ENCODE measurements around the gene NEMP1.
"Not testable (repeated sequence)": the region's sequence is repeated elsewhere in the genome, so short reads cannot be mapped to it uniquely, and the experiment has no call there.

Gene NEMP1

GRCh38 chr12:57019983-57020719, 58.4 kb downstream of the NEMP1 start:
- Histone ChIP-seq H4K20me1 (ENCODE audit: insufficient read depth, low read length, poor library complexity, severe bottlenecking) (no peaks in the 10 kb centered on the region), H2AFZ (ENCODE audit: low read length) (no peak overlapping the region), H3K4me3 (ENCODE audit: low read length, poor library complexity, severe bottlenecking) (no peak overlapping the region), H3K9me3 (ENCODE audit: insufficient read depth, low read depth, low read length) (no peaks in the 10 kb centered on the region), H3K9ac (ENCODE audit: low read depth, low read length, poor library complexity, severe bottlenecking) (no peak overlapping the region), H3K27me3 (ENCODE audit: insufficient read depth, low read length, poor library complexity, severe bottlenecking) (no peaks in the 10 kb centered on the region), H3K4me1 (ENCODE audit: insufficient read depth, low read length, poor library complexity, severe bottlenecking) (peaks cover 3% of the 10 kb centered on the region), H3F3A (ENCODE audit: low read depth) (no peaks in the 10 kb centered on the region), H3K4me2 (ENCODE audit: low read depth, low read length, poor library complexity, severe bottlenecking) (no peak overlapping the region), H3K79me2 (ENCODE audit: insufficient read depth, low read length) (no peaks in the 10 kb centered on the region), H3K9me2 (replicated peaks; ENCODE audit: low read depth, low read length) (no peaks in the 10 kb centered on the region), H3K36me3 (ENCODE audit: insufficient read depth, low read length) (no peaks in the 10 kb centered on the region)
- TF ChIP-seq CTCF (conservative IDR thresholded peaks at IDR 0.05; ENCODE audit: low read length) (no peak), EZH2phosphoT487 (IDR thresholded peaks at IDR 0.05; ENCODE audit: borderline replicate concordance) (no peak)

- Histone ChIP-seq H4K20me1 (ENCODE audit: insufficient read depth, low read length, poor library complexity, severe bottlenecking) (no peaks in the 10 kb centered on the region), H3K79me2 (ENCODE audit: insufficient read depth, low read length) (no peaks in the 10 kb centered on the region), H3F3A (ENCODE audit: low read depth) (no peaks in the 10 kb centered on the region), H3K4me2 (ENCODE audit: low read depth, low read length, poor library complexity, severe bottlenecking) (no peak overlapping the region), H3K9me3 (ENCODE audit: insufficient read depth, low read depth, low read length) (no peaks in the 10 kb centered on the region), H2AFZ (ENCODE audit: low read length) (no peak overlapping the region), H3K4me1 (ENCODE audit: insufficient read depth, low read length, poor library complexity, severe bottlenecking) (peaks cover 3% of the 10 kb centered on the region), H3K27me3 (ENCODE audit: insufficient read depth, low read length, poor library complexity, severe bottlenecking) (no peaks in the 10 kb centered on the region), H3K36me3 (ENCODE audit: insufficient read depth, low read length) (no peaks in the 10 kb centered on the region), H3K9me2 (replicated peaks; ENCODE audit: low read depth, low read length) (no peaks in the 10 kb centered on the region), H3K4me3 (ENCODE audit: low read length, poor library complexity, severe bottlenecking) (no peak overlapping the region), H3K9ac (ENCODE audit: low read depth, low read length, poor library complexity, severe bottlenecking) (no peak overlapping the region)
- TF ChIP-seq CTCF (conservative IDR thresholded peaks at IDR 0.05; ENCODE audit: low read length) (no peak), EZH2phosphoT487 (IDR thresholded peaks at IDR 0.05; ENCODE audit: borderline replicate concordance) (no peak)
These were observed 59.7 kb downstream of the NEMP1 start for GRCh38 chr12:57018906-57019305.

- H3K36me3 ChIP-seq (ENCODE audit: insufficient read depth, low read length); H3K4me2 ChIP-seq (ENCODE audit: low read depth, low read length, poor library complexity, severe bottlenecking); H4K20me1 ChIP-seq (ENCODE audit: insufficient read depth, low read length, poor library complexity, severe bottlenecking); H3F3A ChIP-seq (ENCODE audit: low read depth); H3K4me3 ChIP-seq (ENCODE audit: low read length, poor library complexity, severe bottlenecking); H2AFZ ChIP-seq (ENCODE audit: low read length); H3K9ac ChIP-seq (ENCODE audit: low read depth, low read length, poor library complexity, severe bottlenecking); H3K9me2 ChIP-seq (replicated peaks; ENCODE audit: low read depth, low read length); H3K79me2 ChIP-seq (ENCODE audit: insufficient read depth, low read length); H3K9me3 ChIP-seq (ENCODE audit: insufficient read depth, low read depth, low read length); H3K27me3 ChIP-seq (ENCODE audit: insufficient read depth, low read length, poor library complexity, severe bottlenecking); H3K4me1 ChIP-seq (ENCODE audit: insufficient read depth, low read length, poor library complexity, severe bottlenecking): not testable (repeated sequence)
These were observed 60.2 kb downstream of the NEMP1 start for GRCh38 chr12:57018353-57018752.

GRCh38 chr12:57016348-57016747, 62.2 kb downstream of the NEMP1 start, which contains the start of gene TAC3:
TSS of gene TAC3 (minus strand) at chr12:57016529. CDS start at chr12:57015797, 732 bp downstream.
- H2AFZ ChIP-seq (ENCODE audit: low read length), result no peak within 1 kb of the TSS
- H4K20me1 ChIP-seq (ENCODE audit: insufficient read depth, low read length, poor library complexity, severe bottlenecking), result no peaks in the 10 kb centered on the region
- no peak within 1 kb of the TSS for H3K4me3 ChIP-seq (ENCODE audit: low read length, poor library complexity, severe bottlenecking)
- H3K27me3 ChIP-seq (ENCODE audit: insufficient read depth, low read length, poor library complexity, severe bottlenecking), result no peaks in the 10 kb centered on the region
- H3K9me2 ChIP-seq (replicated peaks; ENCODE audit: low read depth, low read length), result no peaks in the 10 kb centered on the region
- no peaks in the 10 kb centered on the region for H3K9me3 ChIP-seq (ENCODE audit: insufficient read depth, low read depth, low read length)
- no peak within 1 kb of the TSS for H3K9ac ChIP-seq (ENCODE audit: low read depth, low read length, poor library complexity, severe bottlenecking)
- no peaks in the 10 kb centered on the region for H3K36me3 ChIP-seq (ENCODE audit: insufficient read depth, low read length)
- no peak within 1 kb of the TSS for H3K4me2 ChIP-seq (ENCODE audit: low read depth, low read length, poor library complexity, severe bottlenecking)
- no peaks in the 10 kb centered on the region for H3F3A ChIP-seq (ENCODE audit: low read depth)
- TF ChIP-seq CTCF (conservative IDR thresholded peaks at IDR 0.05; ENCODE audit: low read length), result no peak
- TF ChIP-seq EZH2phosphoT487 (IDR thresholded peaks at IDR 0.05; ENCODE audit: borderline replicate concordance), result no peak
- peaks cover 3% of the 10 kb centered on the region for H3K4me1 ChIP-seq (ENCODE audit: insufficient read depth, low read length, poor library complexity, severe bottlenecking)
- H3K79me2 ChIP-seq (ENCODE audit: insufficient read depth, low read length), result no peaks in the 10 kb centered on the region
